Hematopoietic multipotent progenitor cell (in vitro differentiated cells): Measurements from ENCODE around the gene HDAC9. TPM values are rescaled to one million over a fixed set of nuclear protein-coding genes. Genes with fewer than 3 reads are reported as not detected.
"Not testable (repeated sequence)": the region's sequence is repeated elsewhere in the genome, so short reads cannot be mapped to it uniquely, and the experiment has no call there.

Experiments used
- DNase-seq, 3 donors: peaks; one replicate each; pipeline ENCODE4 v3.0.0-alpha.2; 2011 to 2015; ENCODE audit warnings: low read depth in 2 of 3, low spot score in 2 of 3
- total RNA-seq: library from RNA; depleted of rRNA; stranded (reverse); fragments of >200 nt; gene quantifications from one replicate; pipeline ENCODE4 v1.2.3, GENCODE V29; 2012

The HDAC9 gene
- total RNA-seq, 1 donor, result 10.2 TPM

DNA sequence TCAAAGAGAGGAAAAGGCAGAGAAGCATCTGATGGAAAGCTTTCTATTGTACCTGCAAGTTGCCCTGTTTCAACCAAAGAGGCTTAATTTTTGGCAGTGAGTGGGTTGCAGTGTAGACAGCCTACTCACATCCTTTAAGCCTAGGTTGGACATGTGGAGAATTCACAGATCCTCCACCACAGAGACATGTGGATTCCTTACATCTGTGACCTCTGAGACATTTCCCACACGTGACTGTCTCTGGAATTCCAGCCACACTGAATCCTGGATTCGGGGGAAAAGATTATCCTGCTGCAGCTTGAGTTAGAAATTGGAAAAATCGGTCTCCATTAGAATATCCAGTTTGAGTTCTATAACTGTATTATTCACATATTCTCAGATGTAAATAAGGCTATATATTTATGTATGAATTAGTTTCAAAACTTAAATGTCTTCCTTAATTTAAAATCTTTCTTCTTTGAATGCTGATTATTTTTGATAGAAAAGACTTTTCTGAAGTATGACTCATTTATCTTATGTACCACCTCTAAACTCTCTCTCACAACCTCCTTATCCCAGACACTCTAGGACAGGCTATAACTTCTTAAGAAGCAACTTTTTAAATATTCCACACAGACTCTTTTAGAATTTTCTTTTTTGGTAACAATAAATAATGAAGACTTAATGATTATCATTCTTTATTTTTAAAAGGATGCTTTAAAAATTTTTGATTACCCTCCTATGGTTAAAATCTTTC, 498.6 kb downstream of the HDAC9 start:
- DNase-seq, result no peak

DNA sequence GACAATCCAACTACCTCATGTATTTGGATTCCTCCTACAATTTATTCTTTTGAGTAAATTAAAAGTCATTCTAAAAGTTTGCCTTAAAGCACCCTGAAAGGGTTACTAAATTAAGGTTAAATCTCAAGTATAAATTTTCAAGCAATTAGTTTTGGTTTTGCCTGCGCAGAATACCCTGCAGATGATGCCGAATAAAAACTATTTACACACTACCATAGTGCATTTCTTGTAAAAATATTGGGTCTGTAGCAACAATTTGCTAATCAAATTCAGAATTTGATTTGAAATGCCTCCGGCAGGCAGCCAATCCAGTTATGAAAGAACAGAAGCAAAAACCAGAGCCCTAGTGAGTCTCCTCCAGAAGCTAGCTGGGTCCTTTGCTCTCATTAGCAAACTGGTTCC, 499.7 kb downstream of the HDAC9 start:
- no peak for DNase-seq

DNA sequence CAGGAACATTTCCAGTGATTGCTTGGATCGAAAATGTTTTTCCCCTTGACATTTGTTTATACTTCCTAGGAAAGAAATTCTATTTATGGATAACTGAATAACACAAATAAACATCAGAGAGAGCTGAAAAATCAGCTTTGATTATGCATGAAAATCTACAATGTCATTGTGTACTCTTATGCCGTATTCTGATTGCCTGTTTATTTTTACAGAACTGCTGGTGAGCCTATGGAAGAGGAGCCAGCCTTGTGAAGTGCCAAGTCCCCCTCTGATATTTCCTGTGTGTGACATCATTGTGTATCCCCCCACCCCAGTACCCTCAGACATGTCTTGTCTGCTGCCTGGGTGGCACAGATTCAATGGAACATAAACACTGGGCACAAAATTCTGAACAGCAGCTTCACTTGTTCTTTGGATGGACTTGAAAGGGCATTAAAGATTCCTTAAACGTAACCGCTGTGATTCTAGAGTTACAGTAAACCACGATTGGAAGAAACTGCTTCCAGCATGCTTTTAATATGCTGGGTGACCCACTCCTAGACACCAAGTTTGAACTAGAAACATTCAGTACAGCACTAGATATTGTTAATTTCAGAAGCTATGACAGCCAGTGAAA, 500.4 kb downstream of the HDAC9 start:
- DNase-seq, result no peak

DNA sequence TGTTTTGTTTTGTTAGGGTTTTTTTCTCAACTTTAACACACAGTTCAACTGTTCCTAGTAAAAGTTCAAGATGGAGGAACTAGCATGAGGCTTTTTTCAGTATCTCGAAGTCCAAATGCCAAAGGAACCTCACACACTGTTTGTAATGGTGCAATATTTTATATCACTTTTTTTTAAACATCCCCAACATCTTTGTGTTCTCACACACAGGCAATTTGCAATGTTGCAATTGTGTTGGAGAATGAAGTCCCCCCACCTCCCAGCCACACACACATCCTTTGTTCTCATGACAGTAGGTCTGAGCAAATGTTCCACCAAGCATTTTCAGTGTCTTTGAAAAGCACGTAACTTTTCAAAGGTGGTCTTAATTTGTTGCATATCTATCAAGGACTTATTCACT, 501.0 kb downstream of the HDAC9 start:
- no peak for DNase-seq

DNA sequence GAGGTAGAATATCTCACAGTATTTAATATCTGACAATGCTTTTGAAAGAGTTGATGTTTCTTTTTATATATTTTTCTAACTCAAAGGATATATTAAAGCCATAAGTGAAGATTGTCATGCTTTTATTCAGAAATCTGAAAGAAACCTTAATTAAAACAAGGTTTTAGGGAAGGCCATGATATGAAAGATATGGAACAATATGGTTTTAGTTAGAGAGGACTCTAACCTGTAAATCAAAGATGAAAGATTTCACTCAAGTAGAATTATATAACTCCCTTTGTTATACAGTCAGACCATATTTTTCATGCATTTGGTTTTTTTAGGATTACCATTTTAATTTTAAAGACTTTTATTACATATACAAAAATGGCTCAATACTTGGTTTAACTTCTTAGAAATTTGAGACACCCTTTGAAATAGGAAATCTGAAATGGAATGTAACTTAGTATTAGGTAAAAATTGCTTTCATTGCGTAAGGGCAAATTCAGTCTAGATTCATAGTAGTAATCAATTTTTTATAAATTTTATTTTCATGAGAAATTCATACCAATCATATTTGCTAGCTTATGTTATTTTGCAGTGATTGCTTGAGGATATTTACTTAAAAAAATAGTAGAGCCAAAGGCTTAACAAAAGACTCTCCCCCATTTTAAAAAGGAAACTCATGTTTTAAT, 502.1 kb downstream of the HDAC9 start:
- DNase-seq, result no peak

DNA sequence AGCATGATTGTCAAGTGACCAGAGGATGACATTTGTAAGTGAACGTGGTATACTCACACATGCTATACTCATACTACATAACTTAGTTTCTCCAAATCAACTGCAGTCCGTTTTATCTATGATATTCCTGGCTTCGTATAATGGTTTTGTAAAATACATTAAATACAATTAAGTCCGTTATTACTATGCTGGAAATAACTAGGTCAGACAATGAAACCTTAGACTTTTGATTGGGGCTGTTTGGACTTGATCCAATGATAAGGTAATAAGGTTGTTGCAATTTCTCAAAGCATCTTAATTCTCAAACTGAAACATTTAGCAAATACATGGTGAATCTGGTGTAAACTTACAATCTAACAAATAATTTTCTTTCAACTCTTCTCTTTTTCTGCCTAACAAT, 504.9 kb downstream of the HDAC9 start:
- DNase-seq, result no peak

DNA sequence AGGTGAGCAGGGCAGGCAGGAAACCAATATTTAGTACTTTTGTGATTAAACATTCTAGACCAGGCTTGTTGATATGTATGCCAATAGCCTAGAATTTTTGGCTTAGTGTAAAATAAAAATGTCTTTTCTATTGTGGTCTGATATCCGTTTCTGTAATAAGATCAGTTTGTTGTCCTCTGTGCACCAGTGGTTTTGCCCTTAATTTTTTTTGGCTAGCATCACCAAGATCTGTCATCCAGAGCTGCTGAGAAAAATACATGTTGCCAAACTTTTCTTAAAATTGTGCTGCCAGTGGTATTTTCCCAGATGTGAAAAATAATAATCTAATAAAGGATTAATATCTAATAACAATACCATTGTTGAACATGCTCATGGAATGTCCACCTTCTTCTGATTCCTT, 506.3 kb downstream of the HDAC9 start:
- no peak for DNase-seq

DNA sequence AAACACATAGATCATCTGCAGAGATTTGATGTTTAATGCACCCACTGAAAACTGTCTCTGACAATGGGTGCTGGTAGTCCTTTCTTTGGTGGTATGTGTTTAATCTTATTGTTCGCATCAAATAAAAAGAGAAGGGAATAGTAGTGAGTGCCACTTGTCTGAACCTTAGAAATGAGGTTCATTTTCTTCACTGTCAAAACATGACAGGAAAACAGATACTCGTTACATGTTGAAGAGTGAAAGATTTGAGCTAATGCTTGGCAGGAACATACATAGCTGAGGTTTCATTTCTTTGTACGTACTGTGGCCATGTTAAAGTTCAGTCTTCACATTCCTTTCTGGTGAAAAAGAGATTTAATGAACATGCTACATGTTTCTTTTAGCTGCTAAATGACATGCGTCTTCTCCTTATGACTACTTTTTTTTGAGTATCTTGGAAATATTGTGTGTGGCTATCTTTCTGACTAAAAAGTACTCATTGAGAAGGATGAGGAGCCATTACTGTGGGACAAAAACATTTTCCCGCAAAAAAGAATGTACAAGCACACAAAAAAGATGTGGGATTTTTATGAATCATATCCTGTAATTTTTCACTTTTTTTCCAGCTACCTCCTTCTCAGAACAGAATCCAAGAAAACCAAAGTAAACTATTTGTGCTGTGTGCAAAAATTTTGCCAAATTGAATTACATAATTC, 513.8 kb downstream of the HDAC9 start:
- DNase-seq, result no peak

DNA sequence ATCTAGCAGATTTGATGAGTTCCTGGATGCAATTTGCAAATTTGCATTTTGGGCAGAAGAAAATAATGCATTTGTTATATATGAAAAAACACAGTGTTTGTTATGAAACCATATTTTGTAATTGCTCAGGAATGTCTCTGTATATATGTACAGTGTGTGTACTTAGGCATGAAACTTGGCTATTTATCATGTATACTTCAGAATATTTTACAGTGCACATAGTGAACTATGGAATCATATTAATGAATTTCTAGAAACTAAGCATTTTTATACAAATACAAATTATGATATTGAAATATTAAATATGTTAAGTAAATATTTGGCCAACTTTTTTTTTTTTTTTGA, 514.4 kb downstream of the HDAC9 start:
- no peak for DNase-seq

DNA sequence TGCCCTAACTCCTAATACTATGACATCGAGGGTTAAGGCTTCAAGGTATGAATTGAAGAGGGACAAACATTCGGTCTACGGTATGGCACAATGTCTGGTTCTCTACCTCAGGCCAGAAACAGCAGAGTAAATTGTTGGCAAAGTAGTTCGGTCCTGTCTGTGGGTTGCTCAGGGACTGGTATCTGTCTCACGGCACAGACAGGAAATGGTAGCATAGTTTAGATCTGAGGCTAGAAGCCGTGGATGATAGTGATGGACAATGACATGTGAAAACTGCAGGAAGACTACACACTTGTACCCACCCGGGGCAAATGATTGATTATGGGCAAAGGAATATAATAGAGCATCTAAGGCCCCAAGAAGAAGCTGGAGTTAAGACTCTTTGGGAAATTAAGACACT, 515.7 kb downstream of the HDAC9 start:
- no peak for DNase-seq

DNA sequence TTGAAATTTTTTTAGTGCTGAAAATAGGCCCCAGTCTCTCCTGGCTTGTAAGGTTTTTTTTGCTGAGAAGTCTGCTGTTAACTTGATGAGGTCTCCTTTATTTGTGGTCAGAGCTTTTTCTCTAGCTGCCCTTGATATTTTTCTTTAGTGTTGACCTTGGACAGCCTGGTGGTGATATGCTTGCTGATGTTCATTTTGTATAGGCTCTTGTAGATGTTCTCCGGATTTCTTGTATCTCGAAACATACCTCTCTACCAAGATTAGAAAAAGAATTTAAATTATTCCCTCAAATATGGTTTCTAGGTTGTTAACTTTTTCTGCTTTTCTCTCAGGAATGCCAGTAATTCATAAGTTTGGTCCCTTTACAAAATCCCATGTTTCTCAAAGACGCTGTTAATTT, 519.5 kb downstream of the HDAC9 start:
- DNase-seq, result no peak

DNA sequence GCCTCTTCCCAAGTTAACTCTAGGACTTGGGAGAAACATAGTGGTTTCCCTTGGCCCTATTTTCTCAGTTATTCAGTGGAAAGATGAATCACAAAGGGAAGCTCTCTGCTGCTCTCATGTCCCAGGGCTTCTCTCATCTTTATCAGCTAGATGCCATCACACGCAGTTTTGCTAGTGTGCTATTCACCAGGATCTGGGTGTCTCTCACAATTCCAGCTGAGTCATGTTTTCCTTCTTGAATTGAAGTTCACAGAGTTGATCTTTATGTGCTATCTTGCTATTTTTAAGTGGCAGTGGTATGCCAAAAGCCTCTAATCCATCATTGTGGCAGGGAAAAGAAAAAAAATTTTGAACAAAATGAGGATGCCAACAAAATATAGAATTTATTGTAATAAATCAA, 520.6 kb downstream of the HDAC9 start:
- no peak for DNase-seq

DNA sequence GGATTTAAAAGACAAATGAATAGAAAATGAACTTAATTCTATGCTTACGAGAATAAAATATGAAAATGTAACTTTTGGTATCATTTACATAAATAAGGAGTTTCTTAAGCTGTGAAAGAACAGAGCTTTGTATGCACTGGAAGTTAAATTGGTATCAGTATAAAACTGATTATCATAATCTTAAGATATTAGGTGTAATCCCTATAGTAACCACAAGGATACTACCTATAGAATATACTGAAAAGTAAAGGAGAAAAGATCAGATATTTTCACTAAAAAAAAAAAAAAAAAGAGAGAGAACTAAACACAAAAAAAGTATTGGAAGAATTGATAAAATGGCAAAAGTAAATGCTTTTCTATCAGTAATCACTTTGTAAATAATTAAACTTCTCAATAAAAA, 521.8 kb downstream of the HDAC9 start:
- DNase-seq, result no peak

DNA sequence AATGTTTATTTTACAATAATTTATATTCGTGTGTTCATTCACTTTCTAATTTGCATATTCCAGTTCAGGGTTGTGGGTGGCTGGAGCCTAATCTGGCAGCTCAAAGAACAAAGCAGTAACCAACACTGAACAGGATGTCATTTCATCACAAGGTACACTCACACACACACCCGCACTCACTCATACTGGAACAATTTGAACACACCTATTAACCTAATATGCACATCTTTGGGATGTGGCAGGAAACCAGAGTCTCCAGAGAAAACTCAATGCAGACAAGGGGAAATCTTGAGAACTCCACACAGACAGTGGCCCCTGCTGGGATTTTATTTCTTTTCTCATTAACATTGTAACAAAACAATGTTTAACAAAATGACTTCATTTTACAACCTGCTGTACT, 524.5 kb downstream of the HDAC9 start:
- DNase-seq, result no peak

DNA sequence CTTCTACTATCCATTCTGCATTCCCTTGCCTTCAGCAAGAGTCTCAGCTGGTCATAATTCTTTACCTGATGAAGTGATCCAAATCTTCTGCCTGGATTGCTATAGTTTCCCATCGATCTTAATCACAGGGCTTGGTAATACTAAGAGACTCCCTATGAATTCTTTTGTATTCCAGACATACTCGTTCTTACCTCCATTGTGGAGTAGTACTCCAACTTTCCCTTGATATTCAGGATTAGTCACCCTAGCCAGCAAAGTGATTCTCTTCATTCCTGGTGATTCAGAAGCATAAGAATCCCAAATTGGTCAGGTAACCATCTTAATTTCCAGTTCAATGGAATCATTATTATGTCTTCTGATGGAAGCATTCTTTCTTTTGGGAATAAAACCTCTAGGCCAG, 525.2 kb downstream of the HDAC9 start:
- no peak for DNase-seq

DNA sequence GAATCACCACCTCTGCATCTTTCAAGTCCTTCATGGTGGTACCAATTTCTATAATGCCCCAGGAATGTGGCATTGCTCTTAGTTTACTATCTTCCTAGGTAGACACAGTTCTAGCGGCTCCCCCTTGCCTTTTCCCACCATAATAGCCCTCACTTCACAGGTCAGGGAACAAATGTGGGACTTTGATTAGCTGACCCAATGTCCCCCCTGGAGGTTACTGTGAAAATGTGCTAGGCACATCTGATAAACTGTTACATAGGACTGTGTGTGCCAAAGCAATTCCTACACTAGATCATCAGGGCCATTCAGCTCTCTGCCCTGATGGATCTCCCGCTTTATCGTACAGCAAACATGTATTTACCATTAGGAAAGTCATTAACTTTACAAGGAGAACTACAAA, 527.9 kb downstream of the HDAC9 start:
- DNase-seq, result no peak

DNA sequence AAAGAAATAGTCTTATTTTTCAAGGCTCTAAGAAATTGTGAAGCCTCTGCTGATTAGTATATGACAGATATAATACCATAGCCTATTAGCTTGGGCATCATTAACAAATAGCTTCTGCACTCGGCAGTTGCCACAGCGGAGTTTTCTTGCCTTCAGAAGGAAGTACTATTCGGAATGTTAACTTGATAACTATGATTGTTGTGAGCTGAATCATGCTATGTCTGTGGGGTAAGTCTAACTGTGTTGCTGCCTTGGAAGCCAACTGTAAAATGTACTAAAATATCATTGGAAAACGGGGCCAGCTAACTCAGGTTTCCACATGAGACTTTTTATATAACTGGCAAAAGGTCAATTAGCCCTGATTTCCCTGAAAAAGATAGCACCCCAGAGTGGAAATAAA, 528.7 kb downstream of the HDAC9 start:
- no peak for DNase-seq

DNA sequence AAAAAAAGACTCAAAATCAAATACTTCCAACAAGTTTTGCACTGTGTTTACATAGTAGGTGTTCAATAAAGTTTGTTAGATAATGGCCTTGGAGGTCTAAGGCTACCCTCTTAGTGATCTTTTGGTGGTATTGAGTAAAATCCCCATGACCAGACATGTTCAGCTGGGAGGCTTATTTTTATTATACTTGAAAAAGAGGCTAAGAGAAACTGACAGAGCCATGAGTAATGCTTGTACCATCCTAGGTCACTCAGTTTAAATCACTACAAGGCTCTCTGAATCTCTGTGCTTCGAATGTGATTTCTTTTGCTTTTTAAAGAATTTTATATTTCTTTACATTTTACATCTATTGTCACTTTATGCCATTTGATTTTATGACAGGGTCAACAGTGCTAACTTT, 531.3 kb downstream of the HDAC9 start:
- DNase-seq, result no peak

DNA sequence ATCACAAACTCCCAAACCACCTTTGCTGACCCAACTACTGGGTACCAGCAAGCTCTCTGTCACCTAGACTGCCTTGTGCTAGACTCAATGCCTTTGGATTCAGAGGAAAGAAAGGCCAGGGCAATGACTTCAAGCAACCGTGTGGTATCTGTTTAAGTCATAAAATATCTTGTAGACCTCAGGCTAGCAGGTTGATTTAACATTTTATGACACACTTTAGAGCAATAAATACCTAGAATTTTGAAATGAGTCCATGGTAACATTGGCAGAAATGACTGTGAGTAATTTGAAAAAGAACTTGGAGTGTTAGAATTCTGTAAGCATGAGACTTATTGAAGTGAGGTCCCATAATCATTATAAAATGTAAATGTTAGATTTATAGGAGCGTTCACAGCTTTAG, 534.7 kb downstream of the HDAC9 start:
- no peak for DNase-seq

DNA sequence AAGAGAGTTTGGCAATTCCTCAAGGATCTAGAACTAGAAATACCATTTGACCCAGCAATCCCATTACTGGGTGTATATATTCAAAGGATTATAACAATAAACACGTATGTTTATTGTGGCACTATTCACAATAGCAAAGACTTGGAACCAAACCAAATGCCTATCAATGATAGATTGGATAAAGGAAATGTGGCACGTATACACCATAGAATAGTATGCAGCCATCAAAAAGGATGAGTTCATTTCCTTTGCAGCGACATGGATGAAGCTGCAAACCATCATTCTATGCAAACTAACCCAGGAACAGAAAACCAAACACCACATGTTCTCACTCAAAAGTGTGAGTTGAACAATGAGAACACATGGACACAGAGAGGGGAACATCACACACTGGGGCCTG, 537.4 kb downstream of the HDAC9 start:
- DNase-seq, result not testable (repeated sequence)

DNA sequence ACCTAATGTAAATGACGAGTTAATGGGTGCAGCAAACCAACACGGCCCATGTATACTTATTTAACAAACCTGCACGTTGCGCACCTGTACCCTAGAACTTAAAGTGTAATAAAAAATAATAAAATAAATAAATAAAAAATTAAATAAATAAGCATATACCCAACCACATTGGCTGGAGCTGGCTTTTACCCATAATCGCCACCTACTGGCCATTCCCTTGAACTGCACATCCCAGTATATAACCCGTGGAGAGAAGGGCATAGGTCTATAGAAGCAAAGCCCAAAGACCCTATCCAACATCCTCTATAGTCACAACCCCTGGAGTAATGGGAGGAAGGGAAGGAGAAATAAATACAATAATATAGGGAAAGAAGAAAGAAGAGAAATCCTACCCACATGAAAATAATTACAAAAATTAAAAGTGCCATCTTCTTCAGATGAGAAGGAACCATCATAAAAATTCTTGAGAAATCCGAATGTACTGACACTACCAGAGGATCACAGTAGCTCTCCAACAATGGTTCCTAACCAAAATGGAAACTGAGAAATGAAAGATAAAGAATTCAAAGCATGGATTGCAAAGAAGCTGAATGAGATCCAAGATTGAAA, 556.3 kb downstream of the HDAC9 start:
- peak in 2 of 3 donors; percentile 5 to 21 for DNase-seq
